Keratinocyte (primary cell): ENCODE measurements around the gene SUGCT. TPM values are rescaled to one million over a fixed set of nuclear protein-coding genes. Genes with fewer than 3 reads are reported as not detected.

ENCODE experiments used
- DNase-seq: peaks from one replicate; pipeline ENCODE4 v3.0.0-alpha.2; 2011; ENCODE audit warnings: low read depth, missing footprints, low spot score
- FAIRE-seq: peaks from 2 replicates; lab custom pipeline; 2011; peaks lifted over from hg19 to GRCh38; lab: Jason Lieb, UNC
- H2AFZ ChIP-seq: 2 replicates; pipeline ENCODE4 v1.6.0; 2012; ENCODE audit warnings: low read length, control low read depth, inconsistent platforms; ENCODE audit not compliant: control insufficient read depth
- H3K27ac ChIP-seq: 2 replicates; pipeline ENCODE4 v1.5.1; 2011; ENCODE audit warnings: low read length; ENCODE audit not compliant: control insufficient read depth, insufficient read depth
- H3K27me3 ChIP-seq: 3 replicates; pipeline ENCODE4 v1.6.0; 2011; ENCODE audit warnings: low read length; ENCODE audit not compliant: control insufficient read depth, insufficient read depth; ENCODE audit errors: extremely low read depth
- H3K36me3 ChIP-seq, 2 experiments: 2 replicates in 1 of 2; 3 replicates in 1 of 2; pipeline ENCODE4 v1.5.1; 2011; ENCODE audit warnings: low read length in 2 of 2, mild to moderate bottlenecking in 1 of 2; ENCODE audit not compliant: control insufficient read depth in 2 of 2, insufficient read depth in 2 of 2; ENCODE audit errors: extremely low read depth in 1 of 2
- H3K4me1 ChIP-seq: 3 replicates; pipeline ENCODE4 v1.5.1; 2011; ENCODE audit warnings: low read length; ENCODE audit not compliant: control insufficient read depth, insufficient read depth; ENCODE audit errors: extremely low read depth
- H3K4me2 ChIP-seq: 3 replicates; pipeline ENCODE4 v1.6.0; 2011; ENCODE audit warnings: low read depth, low read length; ENCODE audit not compliant: control insufficient read depth, insufficient read depth; ENCODE audit errors: extremely low read depth
- H3K4me3 ChIP-seq, 3 experiments: fragments of 200-600 bp in 1 of 3; sonication (generic) in 1 of 3; 2 replicates in 2 of 3; 3 replicates in 1 of 3; pipeline ENCODE4 v1.5.1; 2011 to 2016; ENCODE audit warnings: low read length in 3 of 3, mild to moderate bottlenecking in 3 of 3, control low read depth in 2 of 3, inconsistent platforms in 1 of 3, low read depth in 1 of 3, mixed read lengths in 1 of 3, mixed run types in 1 of 3, moderate library complexity in 1 of 3; ENCODE audit not compliant: control insufficient read depth in 2 of 3, insufficient read depth in 2 of 3; ENCODE audit errors: extremely low read depth in 1 of 3
- H3K79me2 ChIP-seq: 2 replicates; pipeline ENCODE4 v1.6.0; 2012; ENCODE audit warnings: low read length; ENCODE audit not compliant: control insufficient read depth, insufficient read depth
- H3K9ac ChIP-seq: 3 replicates; pipeline ENCODE4 v1.6.0; 2011; ENCODE audit warnings: low read length; ENCODE audit not compliant: control insufficient read depth, insufficient read depth; ENCODE audit errors: extremely low read depth
- H3K9me1 ChIP-seq: 3 replicates; pipeline ENCODE4 v1.6.0; 2011; ENCODE audit warnings: low read length; ENCODE audit not compliant: control insufficient read depth, insufficient read depth; ENCODE audit errors: extremely low read depth
- H3K9me3 ChIP-seq: 2 replicates; pipeline ENCODE4 v1.5.1; 2012; ENCODE audit warnings: low read depth, low read length; ENCODE audit not compliant: control insufficient read depth
- H4K20me1 ChIP-seq: 3 replicates; pipeline ENCODE4 v1.6.0; 2011; ENCODE audit warnings: low read length; ENCODE audit not compliant: control insufficient read depth, insufficient read depth; ENCODE audit errors: extremely low read depth
- CTCF ChIP-seq, 3 experiments: IDR thresholded peaks in 1 of 3; conservative IDR thresholded peaks in 1 of 3; optimal IDR thresholded peaks in 1 of 3; 2 replicates in 2 of 3; 3 replicates in 1 of 3; pipeline versions ENCODE3 to v1.5.1; 2011; ENCODE audit warnings: low read length in 3 of 3, mild to moderate bottlenecking in 3 of 3, moderate library complexity in 2 of 3, control low read depth in 1 of 3, inconsistent platforms in 1 of 3; ENCODE audit not compliant: insufficient read depth in 2 of 3; ENCODE audit errors: extremely low read depth in 1 of 3
- EZH2 ChIP-seq: IDR thresholded peaks from one replicate; pipeline ENCODE4 v1.6.1; 2012; ENCODE audit warnings: inconsistent platforms, mild to moderate bottlenecking, low read length, moderate library complexity
- dilution Hi-C: fragments of 300-500 bp; cut with MboI; formaldehyde crosslinking; loops from one replicate; pipeline ENCODE4 v1.7.0; 2020; ENCODE audit warnings: low sequenced_read_pairs; ENCODE audit not compliant: extremely low pct_ligation_motif_present
- polyA plus RNA-seq, 5 experiments: library from polyadenylated mRNA; depleted of rRNA in 3 of 5; stranded (reverse) in 3 of 5; stranded (forward) in 1 of 5; unstranded in 1 of 5; fragments of >200 nt; gene quantifications; 1 replicate in 1 of 5; 2 replicates in 3 of 5; 3 replicates in 1 of 5; pipeline versions ENCODE4 v1.2.1 to v1.2.3, GENCODE V29; 2011 to 2012; ENCODE audit warnings: missing spikeins in 2 of 5, low read depth in 1 of 5, low replicate concordance in 1 of 5

The SUGCT gene
- polyA plus RNA-seq, 1 donor (not counting 4 experiments of a cell fraction or from before 2014, with no cell fraction given), result 134 TPM

GRCh38 chr7:40595129-40595528 lies 460.3 kb downstream of the SUGCT start:
- dilution Hi-C loops, result no loop called here
- no peaks in the 10 kb centered on the region for H3K4me1 ChIP-seq
- no peaks in the 10 kb centered on the region for H3K9me3 ChIP-seq
- H3K4me2 ChIP-seq, result no peak overlapping the region
- no peak overlapping the region for H3K9ac ChIP-seq
- DNase-seq (no peak), FAIRE-seq (no peak)
- no peak overlapping the region for H2AFZ ChIP-seq
- H3K27me3 ChIP-seq, result no peaks in the 10 kb centered on the region
- H4K20me1 ChIP-seq, result no peaks in the 10 kb centered on the region
- H3K9me1 ChIP-seq, result no peaks in the 10 kb centered on the region
- no peaks in the 10 kb centered on the region for H3K36me3 ChIP-seq
- TF ChIP-seq EZH2 (no peak), CTCF (optimal IDR thresholded peaks at IDR 0.05 in 1 of 3, IDR thresholded peaks at IDR 0.05 in 1 of 3, conservative IDR thresholded peaks at IDR 0.05 in 1 of 3; ENCODE audit: extremely low read depth in 1 of 3, insufficient read depth in 2 of 3, low read length in 3 of 3) (no peak)
- H3K27ac ChIP-seq, result no peak overlapping the region
- no peaks in the 10 kb centered on the region for H3K79me2 ChIP-seq
- no peak overlapping the region for H3K4me3 ChIP-seq

- no peaks in the 10 kb centered on the region for H3K36me3 ChIP-seq
- no peaks in the 10 kb centered on the region for H3K79me2 ChIP-seq
- H3K27me3 ChIP-seq, result no peaks in the 10 kb centered on the region
- H3K4me1 ChIP-seq, result no peaks in the 10 kb centered on the region
- no peak overlapping the region for H3K4me3 ChIP-seq
- no peak overlapping the region for H3K27ac ChIP-seq
- TF ChIP-seq CTCF (optimal IDR thresholded peaks at IDR 0.05 in 1 of 3, IDR thresholded peaks at IDR 0.05 in 1 of 3, conservative IDR thresholded peaks at IDR 0.05 in 1 of 3; ENCODE audit: extremely low read depth in 1 of 3, insufficient read depth in 2 of 3, low read length in 3 of 3) (no peak), EZH2 (no peak)
- H3K9ac ChIP-seq, result no peak overlapping the region
- H3K9me3 ChIP-seq, result no peaks in the 10 kb centered on the region
- H2AFZ ChIP-seq, result no peak overlapping the region
- FAIRE-seq, result no peak
- no peak overlapping the region for H3K4me2 ChIP-seq
- dilution Hi-C loops, result no loop called here
- no peaks in the 10 kb centered on the region for H3K9me1 ChIP-seq
- no peak for DNase-seq
- H4K20me1 ChIP-seq, result no peaks in the 10 kb centered on the region
Observed at GRCh38 chr7:40595832-40596231, 461.0 kb downstream of the SUGCT start.
